Sciatic nerve (tissue), 2 donors: ENCODE data around the gene SDK2. TPM values are rescaled to one million over a fixed set of nuclear protein-coding genes. Genes with fewer than 3 reads are reported as not detected.

ENCODE experiments used
- ATAC-seq: fragments of 200-7000 bp; cut with Tn5 transposase; one replicate; pipeline ENCODE4 v1.9.1; 2020; ENCODE audit warnings: mild to moderate bottlenecking, moderate library complexity
- DNase-seq: peaks from one replicate; pipeline ENCODE4 v3.0.0-alpha.2; 2020; ENCODE audit warnings: low spot score
- intact Hi-C: fragments of 100-400 bp; cut with DNase I; formaldehyde crosslinking; loops from one replicate; pipeline ENCODE4 v1.14.2; 2022
- total RNA-seq: library from RNA; stranded (reverse); fragmentation: NEBNext Ultra II Directional; extraction: Animal tissue kit (Norgen Biotek cat#: 25700); gene quantifications from one replicate; pipeline ENCODE4 v1.2.1, GENCODE V29; 2021
- donor health status: DM: no; HTN: no; CAD: no.
- donor health status: DM: no; HTN: no; CAD: no.

SDK2 gene
- total RNA-seq, 1 donor from 2014 or later: 10.8 TPM

DNA sequence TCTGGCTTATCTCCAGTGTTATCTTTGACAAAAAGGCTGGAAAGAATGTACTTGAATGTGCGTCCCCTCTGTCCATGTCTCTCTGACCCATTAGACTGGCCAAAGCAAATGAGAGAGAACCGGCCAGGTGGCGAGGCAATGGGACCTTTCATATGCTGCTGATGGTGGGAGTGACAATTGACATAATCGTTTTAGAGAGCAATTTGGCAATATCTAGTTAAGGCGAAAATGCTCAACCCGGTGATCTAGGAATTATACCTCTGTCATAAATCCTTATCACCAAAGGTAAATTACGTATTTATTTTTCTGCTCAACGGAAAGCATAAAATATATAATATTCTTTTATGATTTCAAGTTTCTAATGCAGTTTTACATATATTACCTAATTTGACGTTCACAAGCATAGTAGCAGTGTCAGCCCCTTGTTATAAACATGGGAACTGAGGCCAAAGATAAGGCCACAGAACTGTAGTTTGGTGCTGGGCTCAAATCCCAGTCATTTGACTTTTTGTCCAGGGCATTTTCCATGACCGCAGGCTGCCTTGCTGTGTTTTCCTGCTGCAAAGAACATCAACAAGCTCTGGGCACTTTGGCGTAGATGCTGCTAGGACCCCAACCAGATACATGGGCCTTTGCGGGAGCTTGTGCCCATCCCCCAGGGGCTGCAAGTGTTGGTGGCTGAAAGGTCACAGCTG is 14.7 kb upstream of the SDK2 start:
- no peak for ATAC-seq
- DNase-seq: no peak
- intact Hi-C loops: no loop called here

GRCh38 chr17:73657473-73658116 is 13.3 kb upstream of the SDK2 start:
- DNase-seq: peak; percentile 73

DNA sequence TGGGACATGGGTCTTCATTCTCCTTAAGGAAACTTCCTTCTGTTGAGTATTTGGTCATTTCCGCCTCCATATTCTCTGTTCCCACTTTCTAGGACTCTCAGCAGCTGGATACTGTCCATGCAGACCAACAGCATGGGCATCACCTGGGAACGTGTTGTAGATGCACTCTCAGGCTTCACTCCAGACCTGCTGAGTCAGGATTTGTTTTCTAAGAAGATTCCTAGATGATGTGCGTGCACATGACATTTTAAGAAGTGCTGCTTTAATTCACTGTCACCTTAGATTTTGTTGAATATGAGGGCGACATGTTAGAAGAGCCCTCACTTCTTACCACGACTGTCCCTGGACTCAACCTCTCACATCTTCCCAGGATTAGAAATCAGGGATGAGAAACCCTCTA is 10.0 kb upstream of the SDK2 start:
- DNase-seq (no peak), ATAC-seq (no peak)
- intact Hi-C loops: no loop called here

More at GRCh38 chr17:73657473-73658116, 13.3 kb upstream of the SDK2 start:
- peak; percentile 45 for ATAC-seq
- intact Hi-C loops: no loop called here

GRCh38 chr17:73653810-73654209 is 9.6 kb upstream of the SDK2 start:
- intact Hi-C loops: no loop called here
- no peak for ATAC-seq
- DNase-seq: no peak

GRCh38 chr17:73652886-73653480 is 8.7 kb upstream of the SDK2 start:
- intact Hi-C loops: no loop called here
- DNase-seq (no peak), ATAC-seq (no peak)

DNA sequence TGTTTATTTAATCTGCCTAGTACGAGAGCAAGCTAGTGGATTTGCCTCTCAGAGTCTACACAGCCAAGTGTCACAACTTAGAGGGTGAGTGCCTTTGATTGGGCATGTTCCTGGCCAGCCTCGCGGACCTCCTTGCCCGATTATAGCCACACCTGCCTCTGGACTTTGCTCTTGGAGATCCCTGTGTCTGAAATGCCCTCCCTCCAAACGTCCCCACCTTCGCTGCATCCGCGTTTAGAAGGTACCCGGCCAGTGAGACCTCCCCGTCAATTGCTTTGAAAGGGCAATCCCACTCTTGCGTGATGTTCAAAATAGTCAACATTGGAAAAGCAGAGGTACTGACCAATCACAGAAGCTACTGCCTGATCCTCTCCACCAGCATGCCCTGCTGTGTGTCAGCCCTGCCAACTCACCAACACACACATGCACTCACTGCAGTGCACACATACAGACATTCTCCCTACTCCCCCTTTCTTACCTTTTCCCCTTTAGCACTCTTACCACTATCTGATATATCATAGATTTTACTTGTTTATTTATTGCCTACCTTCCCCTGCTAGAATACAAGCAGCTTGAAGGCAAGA is 6.5 kb upstream of the SDK2 start:
- intact Hi-C loops: no loop called here

DNA sequence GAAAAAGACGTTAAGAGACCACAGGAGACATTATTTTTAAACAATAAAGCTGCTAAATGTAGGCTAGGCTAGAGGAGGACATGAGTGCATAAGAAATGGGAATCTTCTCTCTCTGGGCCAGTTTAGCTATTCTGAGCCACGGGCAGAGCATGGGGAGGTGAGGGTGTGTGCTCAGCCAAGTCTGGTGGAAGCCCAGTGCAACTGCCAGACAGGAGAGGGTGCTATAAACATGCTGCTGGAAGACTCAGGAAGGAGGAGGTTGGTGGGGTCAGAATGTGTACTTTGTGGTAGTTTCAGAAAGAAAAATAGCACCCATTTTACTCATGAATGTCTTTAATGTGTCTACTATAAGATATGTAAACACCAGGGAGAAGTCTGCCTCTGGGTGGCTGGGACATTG is 5.9 kb upstream of the SDK2 start:
- ATAC-seq: no peak
- DNase-seq: no peak
- intact Hi-C loops: no loop called here

More for the DNA sequence above, 6.5 kb upstream of the SDK2 start:
- DNase-seq (no peak), ATAC-seq (no peak)

- ATAC-seq (no peak), DNase-seq (no peak)
- intact Hi-C loops: no loop called here
Measured at GRCh38 chr17:73648974-73649373, 4.7 kb upstream of the SDK2 start.

DNA sequence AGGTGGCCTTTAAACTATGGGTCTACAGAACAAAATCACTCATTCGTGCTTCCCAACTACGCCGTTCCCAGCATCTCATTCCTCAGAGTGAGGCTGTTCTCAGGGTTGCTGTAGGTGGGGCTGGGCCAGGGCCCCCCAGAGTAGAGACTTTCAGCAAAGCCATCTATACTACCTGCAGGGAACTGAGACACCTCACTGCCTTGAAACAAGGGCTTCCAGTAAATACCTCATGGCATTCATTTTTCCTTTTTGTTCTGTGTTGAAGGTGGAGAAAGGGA is 4.2 kb upstream of the SDK2 start:
- intact Hi-C loops: no loop called here
- no peak for ATAC-seq
- DNase-seq: no peak

DNA sequence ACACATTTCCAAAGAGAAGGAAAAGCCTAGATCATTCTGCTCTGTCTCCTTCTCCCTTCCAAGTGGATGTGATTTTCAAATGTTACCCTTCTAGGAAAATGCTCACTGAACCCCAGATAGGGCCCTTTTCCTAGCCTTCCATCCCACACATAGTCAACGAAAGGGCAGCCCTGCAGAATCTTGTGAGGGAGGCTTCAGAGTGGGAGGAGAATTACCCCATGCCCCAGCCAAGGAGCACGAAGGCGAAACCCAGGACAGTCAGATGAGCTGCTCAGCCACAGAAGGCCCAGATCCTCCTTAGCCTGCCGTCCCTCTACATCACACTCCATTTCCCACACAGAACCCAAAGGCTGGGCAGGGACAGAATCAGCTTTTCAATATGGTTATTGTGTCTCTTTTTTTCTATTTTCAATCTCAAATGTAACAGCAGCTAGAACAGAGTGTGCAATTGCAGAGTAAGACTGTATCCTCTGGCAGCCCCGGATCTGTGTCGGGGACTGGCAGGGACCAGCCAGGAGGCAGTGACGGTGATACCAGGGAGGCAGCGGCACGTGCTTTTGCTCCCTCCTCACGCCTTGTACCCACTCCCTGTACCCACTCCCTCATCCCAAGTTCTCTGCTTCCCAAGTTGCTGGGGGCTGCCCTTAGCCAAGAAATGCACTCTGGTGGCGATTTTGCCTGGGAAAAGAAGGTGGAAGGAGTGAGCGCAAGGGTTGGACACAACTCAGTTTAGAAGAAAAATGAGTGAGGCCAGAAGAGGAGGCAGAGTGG is 3.7 kb upstream of the SDK2 start:
- DNase-seq (no peak), ATAC-seq (no peak)
- intact Hi-C loops: no loop called here

- intact Hi-C loops: no loop called here
- DNase-seq: no peak
- no peak for ATAC-seq
Measured at GRCh38 chr17:73647301-73647695, 3.1 kb upstream of the SDK2 start.

DNA sequence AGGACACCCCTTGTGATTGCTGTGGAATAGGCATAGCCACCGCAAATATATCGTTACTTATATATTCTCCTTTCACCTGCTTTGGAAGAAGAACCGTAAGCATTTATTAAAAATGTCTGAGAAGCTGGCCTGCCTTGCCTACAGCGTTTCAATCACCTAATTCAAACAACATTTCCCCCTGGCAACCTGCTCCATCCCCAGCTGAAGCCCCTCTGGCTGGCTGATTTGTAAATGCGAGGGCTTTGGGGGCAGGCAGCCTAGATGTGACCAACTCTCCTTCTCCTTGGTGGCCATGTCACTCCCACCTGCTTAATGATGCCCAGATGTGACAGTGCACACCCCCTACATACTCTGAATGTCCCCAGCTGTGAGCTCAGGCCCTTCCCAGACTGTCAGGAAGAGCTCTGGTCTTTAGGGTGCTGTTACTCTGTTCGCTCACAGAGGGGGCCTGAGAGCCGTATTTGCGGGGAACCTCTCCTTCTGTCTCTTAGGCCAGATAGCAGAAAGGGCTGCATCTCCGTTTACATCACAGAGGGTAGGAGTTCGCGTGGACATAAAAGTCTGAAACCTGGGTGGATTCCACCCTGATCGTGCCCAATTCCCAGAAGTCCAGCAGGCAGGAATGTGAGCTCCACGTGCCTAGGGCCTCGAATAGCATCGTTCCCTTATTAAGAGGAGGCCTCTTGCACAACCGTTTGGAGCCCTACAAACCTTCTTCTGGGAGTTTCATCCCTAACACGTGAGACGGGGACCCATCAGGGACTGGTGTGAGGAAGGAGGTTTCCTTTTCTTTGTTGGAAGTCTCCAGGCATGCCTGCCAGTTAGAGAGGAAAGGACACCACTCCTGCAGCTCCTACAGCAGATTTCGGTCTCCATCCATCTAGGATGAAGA is 2.4 kb upstream of the SDK2 start:
- intact Hi-C loops: no loop called here
- DNase-seq (no peak), ATAC-seq (no peak)

DNA sequence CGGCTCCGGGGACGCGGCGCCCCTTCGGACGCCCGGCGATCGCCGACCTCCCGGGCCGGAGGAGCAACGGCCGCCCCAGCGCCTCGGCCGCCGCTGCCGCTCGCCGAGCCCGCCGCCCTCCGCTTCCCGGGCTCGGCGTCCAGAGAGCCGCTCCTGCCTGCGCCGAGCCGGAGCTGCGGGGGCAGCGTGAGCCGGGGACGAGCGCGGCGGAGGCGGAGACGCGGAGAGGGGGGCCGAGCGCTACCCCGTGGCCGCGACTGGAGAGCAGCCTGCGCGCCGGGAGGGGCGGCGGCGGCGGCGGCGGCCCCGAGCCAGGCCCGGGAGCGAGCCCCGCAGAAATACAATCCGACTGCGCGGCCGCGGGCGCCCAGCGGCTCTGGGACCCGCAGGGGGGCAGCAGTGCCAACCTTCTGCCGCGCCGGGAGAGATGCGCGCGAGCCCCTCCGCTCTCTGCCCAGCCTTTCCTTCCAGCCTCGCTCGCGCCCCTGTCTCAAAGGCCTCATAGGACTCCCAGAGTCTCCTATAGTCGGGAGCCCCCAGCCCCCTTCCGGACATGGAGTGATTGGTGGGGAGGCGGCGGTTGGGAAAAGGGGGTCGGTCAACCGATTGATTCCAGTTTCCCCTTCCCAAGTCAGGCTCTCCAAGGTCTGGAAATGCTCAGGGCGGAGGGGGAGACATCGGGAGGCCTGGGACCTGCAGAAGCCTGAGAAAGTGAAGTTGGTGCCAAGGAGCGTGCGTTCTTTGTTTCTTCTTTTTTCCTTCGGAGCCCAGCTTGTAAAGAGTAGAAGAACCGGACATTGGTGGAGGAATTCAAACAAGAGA is 1.0 kb upstream of the SDK2 start:
- ATAC-seq: peak; percentile 70
- peak; percentile 76 for DNase-seq
- intact Hi-C loops: no loop called here

DNA sequence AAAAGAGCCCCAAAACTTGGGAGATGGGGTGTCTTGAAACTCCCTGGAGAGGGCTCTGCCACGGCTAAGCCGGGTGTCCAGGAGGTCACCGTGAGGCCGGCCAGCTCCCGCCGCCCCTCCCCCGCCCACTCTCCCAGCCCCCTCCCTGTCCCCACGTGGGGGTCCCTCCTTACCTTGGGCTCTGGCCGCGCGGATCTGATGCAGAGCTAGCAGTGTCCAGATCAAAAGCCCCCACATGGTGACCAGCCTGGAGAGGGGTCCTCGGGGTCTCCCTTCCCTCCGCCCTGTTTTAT is 447 bp downstream of the SDK2 start:
- intact Hi-C loops: no loop called here
- peak; percentile 50 for DNase-seq
- ATAC-seq: no peak

GRCh38 chr17:73643001-73643851 is 1.0 kb downstream of the SDK2 start:
- ATAC-seq (peak; percentile 51), DNase-seq (peak; percentile 65)
- intact Hi-C loops: no loop called here

- intact Hi-C loops: no loop called here
- DNase-seq: no peak
- no peak for ATAC-seq
Measured at GRCh38 chr17:73642659-73643000, 1.6 kb downstream of the SDK2 start.

DNA sequence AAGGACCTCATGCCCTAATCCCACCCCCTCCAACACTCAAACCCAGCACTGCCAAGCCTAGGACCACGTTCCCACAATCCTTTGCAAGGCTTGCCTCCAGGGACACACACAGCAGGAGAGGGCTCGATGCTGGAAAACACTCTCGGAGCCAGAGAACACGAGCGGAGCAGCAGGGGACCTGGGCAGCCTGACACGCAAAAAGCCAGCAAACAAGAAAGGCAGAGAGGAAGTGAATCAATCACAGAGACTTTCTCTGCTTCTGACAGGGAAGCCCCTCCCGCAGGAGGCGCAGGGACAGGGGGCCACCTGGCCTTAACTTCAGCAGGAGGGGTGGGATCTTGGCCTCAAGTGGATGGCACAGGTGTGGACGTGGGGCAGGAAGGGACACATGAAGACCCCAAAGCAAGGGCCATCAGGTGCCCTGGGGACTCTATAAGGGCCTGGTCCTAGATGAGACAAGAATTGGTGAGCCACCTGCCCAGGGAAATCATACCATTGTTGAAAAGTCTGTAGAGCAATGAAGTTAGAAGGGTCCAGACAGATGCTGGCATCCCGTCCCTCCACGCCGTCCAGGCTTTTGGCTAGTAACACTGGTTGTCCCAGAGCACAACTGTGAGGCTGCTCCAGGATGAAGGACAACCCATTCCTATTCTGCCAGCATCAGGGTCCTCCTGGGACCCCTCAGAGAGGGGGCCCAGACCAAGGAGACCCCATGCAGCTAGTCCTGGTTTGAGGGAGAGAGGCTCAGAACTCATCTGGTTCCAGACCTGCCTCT is 2.2 kb downstream of the SDK2 start:
- intact Hi-C loops: no loop called here
- no peak for ATAC-seq
- DNase-seq: peak; percentile 53
